ENCODE data around the gene LRP3. TPM values are rescaled to one million over a fixed set of nuclear protein-coding genes. Genes with fewer than 3 reads are reported as not detected.

LRP3 gene
- polyA plus RNA-seq, 2 donors = 4.1 to 5.7 TPM

- WGBS, 2 donors = 83 to 88% methylated on average over 30 of the region's 30 CpGs
- H3K36me3 ChIP-seq (ENCODE audit: control insufficient read depth in 2 of 2, insufficient read depth in 2 of 2, low read length in 1 of 2) = no peaks in the 10 kb centered on the region
Measured at GRCh38 chr19:33212436-33213172, 18.5 kb downstream of the LRP3 start.

GRCh38 chr19:33214596-33214995 lies 20.5 kb downstream of the LRP3 start:
- no peaks in the 10 kb centered on the region for H3K36me3 ChIP-seq (ENCODE audit: control insufficient read depth in 2 of 2, insufficient read depth in 2 of 2, low read length in 1 of 2)
- no peak overlapping the region for H3K27ac ChIP-seq (ENCODE audit: low read depth in 2 of 2, low read length in 1 of 2)
- no peaks in the 10 kb centered on the region for H3K4me1 ChIP-seq (ENCODE audit: control insufficient read depth in 2 of 2, insufficient read depth in 2 of 2, low read length in 1 of 2)
- no peak overlapping the region for H3K4me3 ChIP-seq (ENCODE audit: low read depth in 1 of 2, low read length in 2 of 2)
- 57 to 63% methylated on average over 6 of the region's 6 CpGs for WGBS, 2 donors
- H3K9me3 ChIP-seq (ENCODE audit: control insufficient read depth in 2 of 2, insufficient read depth in 1 of 2, low read depth in 1 of 2, low read length in 1 of 2) = no peaks in the 10 kb centered on the region
- H3K27me3 ChIP-seq (ENCODE audit: control insufficient read depth in 1 of 2, insufficient read depth in 2 of 2, low read length in 2 of 2) = no peaks in the 10 kb centered on the region

More at GRCh38 chr19:33212436-33213172, 18.5 kb downstream of the LRP3 start:
- Histone ChIP-seq H3K4me1 (ENCODE audit: control insufficient read depth in 2 of 2, insufficient read depth in 2 of 2, low read length in 1 of 2) (no peaks in the 10 kb centered on the region), H3K9me3 (ENCODE audit: control insufficient read depth in 2 of 2, insufficient read depth in 1 of 2, low read depth in 1 of 2, low read length in 1 of 2) (no peaks in the 10 kb centered on the region), H3K27me3 (ENCODE audit: control insufficient read depth in 1 of 2, insufficient read depth in 2 of 2, low read length in 2 of 2) (no peaks in the 10 kb centered on the region), H3K4me3 (ENCODE audit: low read depth in 1 of 2, low read length in 2 of 2) (no peak overlapping the region), H3K27ac (ENCODE audit: low read depth in 2 of 2, low read length in 1 of 2) (no peak overlapping the region)

GRCh38 chr19:33215438-33216197 lies 21.5 kb downstream of the LRP3 start:
- Histone ChIP-seq H3K36me3 (ENCODE audit: control insufficient read depth in 2 of 2, insufficient read depth in 2 of 2, low read length in 1 of 2) (no peaks in the 10 kb centered on the region), H3K4me3 (ENCODE audit: low read depth in 1 of 2, low read length in 2 of 2) (no peak overlapping the region), H3K4me1 (ENCODE audit: control insufficient read depth in 2 of 2, insufficient read depth in 2 of 2, low read length in 1 of 2) (no peaks in the 10 kb centered on the region), H3K27ac (ENCODE audit: low read depth in 2 of 2, low read length in 1 of 2) (no peak overlapping the region), H3K9me3 (ENCODE audit: control insufficient read depth in 2 of 2, insufficient read depth in 1 of 2, low read depth in 1 of 2, low read length in 1 of 2) (no peaks in the 10 kb centered on the region), H3K27me3 (ENCODE audit: control insufficient read depth in 1 of 2, insufficient read depth in 2 of 2, low read length in 2 of 2) (no peaks in the 10 kb centered on the region)
- 88% methylated on average over 18 to 19 of the region's 19 CpGs for WGBS, 2 donors

GRCh38 chr19:33216198-33216830 lies 22.2 kb downstream of the LRP3 start:
- H3K4me3 ChIP-seq (ENCODE audit: low read depth in 1 of 2, low read length in 2 of 2) = no peak overlapping the region
- H3K27ac ChIP-seq (ENCODE audit: low read depth in 2 of 2, low read length in 1 of 2) = no peak overlapping the region
- H3K9me3 ChIP-seq (ENCODE audit: control insufficient read depth in 2 of 2, insufficient read depth in 1 of 2, low read depth in 1 of 2, low read length in 1 of 2) = no peaks in the 10 kb centered on the region
- no peaks in the 10 kb centered on the region for H3K27me3 ChIP-seq (ENCODE audit: control insufficient read depth in 1 of 2, insufficient read depth in 2 of 2, low read length in 2 of 2)
- no peaks in the 10 kb centered on the region for H3K4me1 ChIP-seq (ENCODE audit: control insufficient read depth in 2 of 2, insufficient read depth in 2 of 2, low read length in 1 of 2)
- H3K36me3 ChIP-seq (ENCODE audit: control insufficient read depth in 2 of 2, insufficient read depth in 2 of 2, low read length in 1 of 2) = no peaks in the 10 kb centered on the region
- 64 to 66% methylated on average over 12 of the region's 12 CpGs for WGBS, 2 donors

- no peaks in the 10 kb centered on the region for H3K36me3 ChIP-seq (ENCODE audit: control insufficient read depth in 2 of 2, insufficient read depth in 2 of 2, low read length in 1 of 2)
- no peaks in the 10 kb centered on the region for H3K9me3 ChIP-seq (ENCODE audit: control insufficient read depth in 2 of 2, insufficient read depth in 1 of 2, low read depth in 1 of 2, low read length in 1 of 2)
- H3K4me1 ChIP-seq (ENCODE audit: control insufficient read depth in 2 of 2, insufficient read depth in 2 of 2, low read length in 1 of 2) = no peaks in the 10 kb centered on the region
- H3K4me3 ChIP-seq (ENCODE audit: low read depth in 1 of 2, low read length in 2 of 2) = no peak overlapping the region
- 85% methylated on average over 8 of the region's 8 CpGs for WGBS, 2 donors
- no peaks in the 10 kb centered on the region for H3K27me3 ChIP-seq (ENCODE audit: control insufficient read depth in 1 of 2, insufficient read depth in 2 of 2, low read length in 2 of 2)
- no peak overlapping the region for H3K27ac ChIP-seq (ENCODE audit: low read depth in 2 of 2, low read length in 1 of 2)
Measured at GRCh38 chr19:33217881-33218280, 23.8 kb downstream of the LRP3 start.

- Histone ChIP-seq H3K4me1 (ENCODE audit: control insufficient read depth in 2 of 2, insufficient read depth in 2 of 2, low read length in 1 of 2) (no peaks in the 10 kb centered on the region), H3K27me3 (ENCODE audit: control insufficient read depth in 1 of 2, insufficient read depth in 2 of 2, low read length in 2 of 2) (no peaks in the 10 kb centered on the region), H3K36me3 (ENCODE audit: control insufficient read depth in 2 of 2, insufficient read depth in 2 of 2, low read length in 1 of 2) (no peaks in the 10 kb centered on the region), H3K27ac (ENCODE audit: low read depth in 2 of 2, low read length in 1 of 2) (no peak overlapping the region), H3K9me3 (ENCODE audit: control insufficient read depth in 2 of 2, insufficient read depth in 1 of 2, low read depth in 1 of 2, low read length in 1 of 2) (no peaks in the 10 kb centered on the region), H3K4me3 (ENCODE audit: low read depth in 1 of 2, low read length in 2 of 2) (no peak overlapping the region)
- 63 to 64% methylated on average over 12 of the region's 12 CpGs for WGBS, 2 donors
Measured at GRCh38 chr19:33219261-33219815, 25.2 kb downstream of the LRP3 start.

GRCh38 chr19:33220115-33220514 lies 26.0 kb downstream of the LRP3 start:
- Histone ChIP-seq H3K27me3 (ENCODE audit: control insufficient read depth in 1 of 2, insufficient read depth in 2 of 2, low read length in 2 of 2) (peaks cover 0 to under 1% of the 10 kb centered on the region in 2 donors), H3K9me3 (ENCODE audit: control insufficient read depth in 2 of 2, insufficient read depth in 1 of 2, low read depth in 1 of 2, low read length in 1 of 2) (no peaks in the 10 kb centered on the region), H3K4me1 (ENCODE audit: control insufficient read depth in 2 of 2, insufficient read depth in 2 of 2, low read length in 1 of 2) (no peaks in the 10 kb centered on the region), H3K27ac (ENCODE audit: low read depth in 2 of 2, low read length in 1 of 2) (no peak overlapping the region), H3K36me3 (ENCODE audit: control insufficient read depth in 2 of 2, insufficient read depth in 2 of 2, low read length in 1 of 2) (no peaks in the 10 kb centered on the region), H3K4me3 (ENCODE audit: low read depth in 1 of 2, low read length in 2 of 2) (no peak overlapping the region)
- WGBS, 2 donors = 80 to 82% methylated on average over 18 of the region's 18 CpGs

- H3K27ac ChIP-seq (ENCODE audit: low read depth in 2 of 2, low read length in 1 of 2) = no peak overlapping the region
- no peaks in the 10 kb centered on the region for H3K36me3 ChIP-seq (ENCODE audit: control insufficient read depth in 2 of 2, insufficient read depth in 2 of 2, low read length in 1 of 2)
- no peaks in the 10 kb centered on the region for H3K4me1 ChIP-seq (ENCODE audit: control insufficient read depth in 2 of 2, insufficient read depth in 2 of 2, low read length in 1 of 2)
- 83 to 85% methylated on average over 9 of the region's 9 CpGs for WGBS, 2 donors
- H3K27me3 ChIP-seq (ENCODE audit: control insufficient read depth in 1 of 2, insufficient read depth in 2 of 2, low read length in 2 of 2) = peaks cover 0 to 6% of the 10 kb centered on the region in 2 donors
- no peaks in the 10 kb centered on the region for H3K9me3 ChIP-seq (ENCODE audit: control insufficient read depth in 2 of 2, insufficient read depth in 1 of 2, low read depth in 1 of 2, low read length in 1 of 2)
- no peak overlapping the region for H3K4me3 ChIP-seq (ENCODE audit: low read depth in 1 of 2, low read length in 2 of 2)
Measured at GRCh38 chr19:33220735-33221134, 26.6 kb downstream of the LRP3 start.

- Histone ChIP-seq H3K36me3 (ENCODE audit: control insufficient read depth in 2 of 2, insufficient read depth in 2 of 2, low read length in 1 of 2) (no peaks in the 10 kb centered on the region), H3K9me3 (ENCODE audit: control insufficient read depth in 2 of 2, insufficient read depth in 1 of 2, low read depth in 1 of 2, low read length in 1 of 2) (no peaks in the 10 kb centered on the region), H3K27ac (ENCODE audit: low read depth in 2 of 2, low read length in 1 of 2) (no peak overlapping the region), H3K4me3 (ENCODE audit: low read depth in 1 of 2, low read length in 2 of 2) (no peak overlapping the region), H3K27me3 (ENCODE audit: control insufficient read depth in 1 of 2, insufficient read depth in 2 of 2, low read length in 2 of 2) (peaks cover 0 to 8% of the 10 kb centered on the region in 2 donors), H3K4me1 (ENCODE audit: control insufficient read depth in 2 of 2, insufficient read depth in 2 of 2, low read length in 1 of 2) (no peaks in the 10 kb centered on the region)
- 70 to 77% methylated on average over 6 of the region's 6 CpGs for WGBS, 2 donors
Measured at GRCh38 chr19:33221638-33222037, 27.5 kb downstream of the LRP3 start.
